ENCODE measurements around the gene PTMS. TPM values are rescaled to one million over a fixed set of nuclear protein-coding genes. Genes with fewer than 3 reads are reported as not detected.

The PTMS gene
- polyA plus RNA-seq, 10 donors: 245 to 421 (median 350) TPM

DNA sequence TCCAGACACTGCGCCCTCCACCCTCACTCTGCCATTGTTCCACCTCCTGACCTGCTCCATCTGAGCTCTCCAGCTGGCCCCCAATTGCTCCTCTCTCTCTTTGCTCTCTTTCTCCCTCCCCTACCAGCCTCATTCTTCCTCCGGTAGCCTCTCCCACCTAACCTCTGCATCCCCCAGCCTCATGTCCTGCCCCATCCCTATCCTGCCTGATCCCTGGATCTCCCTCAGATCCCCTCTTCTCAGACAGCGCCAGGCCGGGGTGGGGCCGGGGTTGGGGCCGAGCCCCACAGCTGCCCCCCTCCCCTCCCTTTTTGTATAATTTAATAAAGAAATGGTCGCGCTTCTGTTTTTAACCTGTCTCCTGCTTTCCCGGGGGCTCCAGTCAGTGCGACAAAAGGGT lies 4.4 kb downstream of the PTMS start:
- DNase-seq: no peak

DNA sequence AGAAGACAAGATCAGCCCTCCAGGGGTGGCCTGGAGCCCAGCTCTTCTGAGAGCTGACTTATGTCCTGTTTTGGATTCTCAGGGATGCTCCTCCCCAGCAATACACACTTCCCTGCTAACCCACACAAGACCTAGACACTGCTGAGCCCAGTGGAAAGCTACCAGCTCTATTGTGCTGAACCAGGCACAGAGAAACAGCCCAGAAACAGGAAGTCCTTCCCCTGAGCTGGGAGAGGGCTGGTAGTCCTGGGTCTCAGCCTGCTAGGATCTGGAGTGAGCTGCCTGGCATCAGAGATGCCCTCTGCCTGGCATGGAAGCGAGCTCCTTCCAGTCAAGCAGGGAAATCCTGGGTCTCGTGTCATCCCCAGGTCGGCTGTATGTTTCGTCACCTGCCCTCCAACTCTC lies 4.9 kb downstream of the PTMS start:
- DNase-seq: peak in 1 of 3 donors; percentile 41

- no peak for DNase-seq
Measured at GRCh38 chr12:6771509-6772330, 5.6 kb downstream of the PTMS start.

- no peak for DNase-seq
Measured at GRCh38 chr12:6772331-6772695, 6.2 kb downstream of the PTMS start, which contains the start of gene LAG3. TSS of gene LAG3 (plus strand) at chr12:6772520. CDS start at chr12:6772853, 333 bp downstream.

DNA sequence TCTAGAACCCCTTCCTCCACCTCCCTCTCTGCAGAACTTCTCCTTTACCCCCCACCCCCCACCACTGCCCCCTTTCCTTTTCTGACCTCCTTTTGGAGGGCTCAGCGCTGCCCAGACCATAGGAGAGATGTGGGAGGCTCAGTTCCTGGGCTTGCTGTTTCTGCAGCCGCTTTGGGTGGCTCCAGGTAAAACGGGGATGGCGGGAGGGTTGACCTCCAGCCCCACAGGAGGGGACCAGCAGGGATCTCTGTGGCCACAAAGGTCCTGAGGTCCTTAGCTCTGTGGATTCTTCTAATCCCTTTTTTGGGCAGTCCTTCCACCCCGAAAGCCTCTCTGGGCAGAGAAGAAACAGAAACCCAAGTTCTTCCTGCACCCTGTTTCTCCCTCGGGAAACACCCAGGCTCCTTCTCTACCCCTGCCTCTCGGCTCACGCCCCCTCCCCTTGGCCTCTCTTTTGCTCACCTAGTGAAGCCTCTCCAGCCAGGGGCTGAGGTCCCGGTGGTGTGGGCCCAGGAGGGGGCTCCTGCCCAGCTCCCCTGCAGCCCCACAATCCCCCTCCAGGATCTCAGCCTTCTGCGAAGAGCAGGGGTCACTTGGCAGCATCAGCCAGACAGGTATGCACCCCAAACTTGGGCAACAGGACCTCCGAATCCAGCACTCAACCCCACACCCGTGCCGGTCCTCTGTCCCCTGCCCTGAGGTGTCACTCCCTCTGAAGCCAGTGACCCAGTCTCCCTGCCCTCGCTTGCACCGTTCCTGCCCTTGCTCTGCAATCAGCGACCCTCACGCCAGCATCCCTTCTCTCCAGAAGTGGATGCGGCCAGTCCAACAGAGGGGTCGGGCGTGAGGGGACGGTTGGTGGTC lies 6.8 kb downstream of the PTMS start:
- no peak for DNase-seq

DNA sequence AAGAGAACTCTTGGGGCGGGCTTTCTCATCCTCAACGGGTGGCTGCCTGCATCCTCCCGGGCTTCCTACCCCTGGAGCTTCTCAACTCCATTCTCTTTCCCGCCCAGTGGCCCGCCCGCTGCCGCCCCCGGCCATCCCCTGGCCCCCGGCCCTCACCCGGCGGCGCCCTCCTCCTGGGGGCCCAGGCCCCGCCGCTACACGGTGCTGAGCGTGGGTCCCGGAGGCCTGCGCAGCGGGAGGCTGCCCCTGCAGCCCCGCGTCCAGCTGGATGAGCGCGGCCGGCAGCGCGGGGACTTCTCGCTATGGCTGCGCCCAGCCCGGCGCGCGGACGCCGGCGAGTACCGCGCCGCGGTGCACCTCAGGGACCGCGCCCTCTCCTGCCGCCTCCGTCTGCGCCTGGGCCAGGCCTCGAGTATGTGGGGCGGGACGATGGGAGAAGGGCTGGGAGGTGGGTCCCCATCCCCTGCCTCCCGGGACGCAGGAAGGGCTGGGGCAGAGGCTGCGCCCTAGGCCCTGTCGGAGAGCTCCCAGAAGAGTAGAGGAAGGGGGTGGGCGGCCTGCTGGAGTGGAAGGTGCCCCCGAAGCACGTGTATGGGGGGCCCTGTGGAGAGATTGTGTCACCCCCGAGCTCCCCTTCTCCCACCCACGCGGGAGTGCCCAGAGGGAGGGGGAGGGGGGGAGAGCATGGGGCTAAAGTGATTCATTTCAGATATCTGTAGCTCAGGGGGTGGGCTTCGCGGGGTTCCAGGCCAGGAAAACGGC lies 7.6 kb downstream of the PTMS start:
- DNase-seq: peak in 1 of 3 donors; percentile 39

- no peak for DNase-seq
Measured at GRCh38 chr12:6774499-6775062, 8.4 kb downstream of the PTMS start.

- no peak for DNase-seq
Measured at GRCh38 chr12:6775185-6776174, 9.3 kb downstream of the PTMS start.

- no peak for DNase-seq
Measured at GRCh38 chr12:6777386-6777785, 11.2 kb downstream of the PTMS start.

- DNase-seq: no peak
Measured at GRCh38 chr12:6778217-6778573, 12.0 kb downstream of the PTMS start.

GRCh38 chr12:6778574-6779550 lies 12.7 kb downstream of the PTMS start:
- peak; percentile 94 to 97 (median 96) for DNase-seq

DNA sequence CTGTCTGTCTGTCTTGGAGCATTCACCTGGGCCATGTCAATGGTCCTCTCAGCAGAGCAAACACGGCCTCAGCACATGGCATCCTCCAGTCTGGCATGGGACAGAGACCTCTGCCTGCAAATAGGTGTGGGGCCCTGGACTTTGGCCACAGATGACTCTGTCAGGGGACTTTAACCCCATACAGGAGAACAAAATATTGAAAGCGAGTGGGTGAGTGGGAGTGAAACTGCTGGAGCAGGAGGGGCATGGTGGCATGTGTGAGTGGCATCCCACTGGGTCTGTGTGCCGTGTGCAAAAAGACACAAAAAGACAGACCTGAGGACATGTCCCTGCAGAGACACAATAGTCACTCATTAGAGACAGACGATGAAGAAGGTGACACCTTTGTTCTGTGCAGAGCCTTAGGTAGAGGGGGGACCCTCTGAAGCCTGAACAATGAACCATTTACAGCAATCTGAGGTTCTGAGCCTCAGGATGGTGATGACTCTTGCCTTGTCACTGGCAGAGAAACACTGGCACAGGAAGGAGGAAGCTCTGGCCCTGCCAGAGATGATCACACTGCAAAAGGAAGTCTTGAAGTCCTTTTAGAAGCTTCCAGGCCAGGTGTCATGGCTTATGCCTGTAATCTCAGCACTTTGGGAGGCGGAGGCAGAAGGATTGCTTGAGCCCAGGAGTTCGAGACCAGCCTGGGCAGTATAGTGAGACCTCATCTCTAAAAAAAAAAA lies 13.7 kb downstream of the PTMS start:
- DNase-seq: no peak

DNA sequence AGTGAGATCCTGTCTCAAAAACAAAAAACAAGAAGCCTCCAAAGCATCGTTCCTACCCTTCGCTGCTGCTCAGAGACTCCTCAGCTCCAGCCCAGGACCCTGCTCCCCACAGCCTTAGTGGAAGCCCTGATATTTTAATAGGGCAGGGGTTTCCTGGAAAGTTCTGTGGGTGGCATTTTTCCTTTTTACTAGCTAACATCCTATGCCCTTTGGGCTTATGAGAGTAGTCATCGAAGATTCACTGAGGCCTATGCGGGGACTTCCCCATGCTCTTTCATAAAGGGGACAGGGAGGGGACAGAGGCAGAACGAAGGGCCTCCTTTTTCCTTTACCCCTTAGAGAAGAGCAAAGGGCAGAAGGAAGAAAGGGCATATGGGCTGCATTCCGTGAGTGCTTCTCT lies 14.4 kb downstream of the PTMS start:
- no peak for DNase-seq

DNA sequence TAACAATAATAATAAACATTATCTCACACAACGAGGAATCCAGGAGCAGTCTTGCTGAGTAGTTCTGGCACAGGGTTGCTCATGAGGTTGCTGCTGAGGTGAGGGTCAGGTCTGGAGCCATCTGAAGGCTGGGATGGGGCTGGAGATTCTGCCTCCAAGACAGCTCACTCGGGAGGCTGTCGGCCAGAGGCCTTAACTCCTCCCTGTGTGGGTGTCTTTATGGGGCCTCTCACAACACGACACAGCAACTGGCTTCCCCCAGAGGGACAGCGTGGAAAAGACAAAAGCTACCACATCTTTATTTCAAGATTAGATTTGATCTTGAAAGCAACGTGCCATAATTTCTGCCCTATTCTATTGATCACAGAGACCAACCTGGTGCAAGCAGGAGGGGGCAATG lies 16.0 kb downstream of the PTMS start:
- no peak for DNase-seq

GRCh38 chr12:6782850-6783566 lies 16.8 kb downstream of the PTMS start:
- DNase-seq: no peak

- no peak for DNase-seq
Measured at GRCh38 chr12:6783828-6784227, 17.7 kb downstream of the PTMS start.

GRCh38 chr12:6784296-6784695 lies 18.1 kb downstream of the PTMS start:
- no peak for DNase-seq

DNA sequence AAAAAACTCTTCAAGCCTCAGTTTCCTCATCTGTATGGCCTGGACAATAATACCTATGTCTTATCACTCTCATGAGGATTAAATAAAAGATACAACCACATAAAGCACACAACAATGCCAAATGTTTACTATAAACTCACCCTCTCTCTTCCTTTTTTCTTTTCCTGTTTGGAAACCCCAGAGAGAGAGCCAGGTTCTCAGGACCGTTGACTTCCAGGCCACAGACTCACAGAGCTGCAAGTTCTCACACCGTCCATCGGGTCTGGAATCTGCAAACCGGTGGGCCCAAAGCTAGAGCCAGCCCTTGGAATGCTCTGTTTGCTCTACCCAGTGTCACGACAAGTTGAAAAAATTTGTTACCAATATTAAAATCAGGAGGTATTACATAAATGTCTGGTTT lies 18.6 kb downstream of the PTMS start:
- DNase-seq: no peak

Data from muscle of back (tissue), 11 donors.